Epithelial cell of proximal tubule (primary cell): ENCODE data around the gene FABP6. TPM values are rescaled to one million over a fixed set of nuclear protein-coding genes. Genes with fewer than 3 reads are reported as not detected.

Source experiments
- DNase-seq: peaks from one replicate; pipeline ENCODE4 v3.0.0-alpha.2; 2011; ENCODE audit warnings: low read depth
- H3K4me3 ChIP-seq: 2 replicates; pipeline ENCODE4 v1.5.1; 2011; ENCODE audit warnings: low read depth, mild to moderate bottlenecking, low read length
- CTCF ChIP-seq: conservative IDR thresholded peaks from 2 replicates; pipeline ENCODE4 v1.5.1; 2012; ENCODE audit warnings: low read depth, mild to moderate bottlenecking, low read length
- total RNA-seq: library from RNA; depleted of rRNA; stranded (reverse); fragments of >200 nt; gene quantifications from 2 replicates; pipeline ENCODE4 v1.2.3, GENCODE V29; 2015

Gene FABP6
- total RNA-seq, 1 donor from 2014 or later = not detected

DNA sequence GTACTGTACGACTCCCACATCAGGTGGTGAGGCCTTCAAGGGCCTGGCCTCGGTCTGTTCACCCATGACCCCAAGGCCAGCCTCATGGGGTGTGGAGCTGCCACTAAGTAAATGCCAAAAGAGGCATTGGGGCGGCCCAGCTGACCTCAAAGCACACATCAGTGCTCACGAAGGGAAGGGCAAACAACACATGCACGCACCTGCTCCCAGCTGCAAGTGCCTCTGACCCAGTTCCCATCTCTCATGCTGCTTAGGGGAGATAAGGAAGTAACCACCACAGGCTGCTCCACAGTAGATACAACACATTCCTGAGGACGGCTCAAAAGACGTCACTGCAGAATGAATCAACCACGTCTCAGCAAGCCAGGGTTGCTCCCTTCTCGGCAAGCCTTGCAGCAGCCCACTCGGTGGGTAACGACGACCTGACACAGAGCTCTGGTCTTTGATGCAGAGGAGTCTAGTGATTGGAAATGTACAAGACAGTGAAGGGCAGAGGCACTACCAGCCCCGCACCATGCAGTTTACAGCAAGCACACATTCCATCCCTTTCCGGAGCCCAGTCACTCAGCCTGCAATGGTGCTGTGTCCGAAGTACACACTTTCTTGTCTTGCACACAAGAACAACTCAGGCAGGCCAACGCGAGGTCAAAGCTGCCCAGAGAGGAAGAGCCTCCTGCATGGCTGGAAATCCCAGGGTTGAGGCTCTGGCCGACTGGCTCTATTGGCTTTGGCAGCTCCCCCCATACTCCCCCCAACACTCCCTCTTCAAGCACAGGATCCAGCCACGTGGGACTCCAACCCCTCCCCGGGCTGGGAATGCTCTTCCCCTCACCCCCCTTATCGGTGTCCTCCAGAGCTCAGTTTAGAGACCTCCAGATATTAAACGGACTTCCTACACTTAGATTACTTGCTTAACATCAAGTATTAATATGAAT lies 31.8 kb downstream of the FABP6 start:
- no peak for TF ChIP-seq CTCF
- DNase-seq = no peak
- H3K4me3 ChIP-seq = no peak overlapping the region

GRCh38 chr5:160262151-160263074 lies 33.1 kb downstream of the FABP6 start:
- no peak overlapping the region for H3K4me3 ChIP-seq
- DNase-seq = no peak
- TF ChIP-seq CTCF = no peak

- H3K4me3 ChIP-seq = no peak overlapping the region
- no peak for DNase-seq
- TF ChIP-seq CTCF = no peak
These were observed 34.1 kb downstream of the FABP6 start for GRCh38 chr5:160263326-160263855.

DNA sequence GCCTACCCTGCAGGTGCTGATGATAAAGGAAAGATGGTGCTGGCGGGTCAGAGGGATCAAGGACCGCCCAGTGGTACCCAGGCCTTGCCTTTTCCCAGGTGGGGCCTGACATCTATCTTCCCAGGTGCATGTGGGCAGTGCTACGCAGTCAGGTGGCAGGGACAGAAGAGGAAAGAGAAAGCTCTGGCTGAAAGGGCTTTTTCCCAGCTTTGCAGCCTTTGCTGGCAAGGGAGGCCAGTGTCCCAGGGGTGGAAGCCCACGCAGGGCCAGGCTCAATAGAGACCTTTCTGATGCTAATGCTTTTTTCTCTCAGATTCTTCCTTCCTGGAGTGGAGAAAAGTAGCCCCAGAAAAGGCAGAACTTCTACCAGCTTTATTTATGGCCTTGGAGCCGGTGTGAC lies 36.7 kb downstream of the FABP6 start:
- no peak overlapping the region for H3K4me3 ChIP-seq
- no peak for TF ChIP-seq CTCF
- DNase-seq = no peak

- TF ChIP-seq CTCF = no peak
- no peak for DNase-seq
These were observed 37.5 kb downstream of the FABP6 start for GRCh38 chr5:160266752-160267345.

GRCh38 chr5:160268121-160268520 lies 38.8 kb downstream of the FABP6 start:
- no peak overlapping the region for H3K4me3 ChIP-seq
- DNase-seq = no peak
- TF ChIP-seq CTCF = no peak

More at GRCh38 chr5:160266752-160267345, 37.5 kb downstream of the FABP6 start:
- H3K4me3 ChIP-seq = no peak overlapping the region
